ENCODE results near the gene IKZF3. TPM values are rescaled to one million over a fixed set of nuclear protein-coding genes. Genes with fewer than 3 reads are reported as not detected.
"Not testable (repeated sequence)": the region's sequence is repeated elsewhere in the genome, so short reads cannot be mapped to it uniquely, and the experiment has no call there.

Gene IKZF3
- total and polyA plus RNA-seq, 2 donors from 2014 or later = 0.09 to 10.2 TPM

GRCh38 chr17:39894681-39895376 lies 30.7 kb upstream of the IKZF3 start:
- DNase-seq = no peak
- no peak overlapping the region for H3K9ac ChIP-seq (ENCODE audit: low read length in 3 of 3)
- no peak for FAIRE-seq
- no peak overlapping the region for H3K4me3 ChIP-seq (ENCODE audit: low read length in 3 of 3)
- H3K27ac ChIP-seq (ENCODE audit: low read depth in 2 of 2, low read length in 2 of 2) = no peak overlapping the region
- TF ChIP-seq, protein P1, sequence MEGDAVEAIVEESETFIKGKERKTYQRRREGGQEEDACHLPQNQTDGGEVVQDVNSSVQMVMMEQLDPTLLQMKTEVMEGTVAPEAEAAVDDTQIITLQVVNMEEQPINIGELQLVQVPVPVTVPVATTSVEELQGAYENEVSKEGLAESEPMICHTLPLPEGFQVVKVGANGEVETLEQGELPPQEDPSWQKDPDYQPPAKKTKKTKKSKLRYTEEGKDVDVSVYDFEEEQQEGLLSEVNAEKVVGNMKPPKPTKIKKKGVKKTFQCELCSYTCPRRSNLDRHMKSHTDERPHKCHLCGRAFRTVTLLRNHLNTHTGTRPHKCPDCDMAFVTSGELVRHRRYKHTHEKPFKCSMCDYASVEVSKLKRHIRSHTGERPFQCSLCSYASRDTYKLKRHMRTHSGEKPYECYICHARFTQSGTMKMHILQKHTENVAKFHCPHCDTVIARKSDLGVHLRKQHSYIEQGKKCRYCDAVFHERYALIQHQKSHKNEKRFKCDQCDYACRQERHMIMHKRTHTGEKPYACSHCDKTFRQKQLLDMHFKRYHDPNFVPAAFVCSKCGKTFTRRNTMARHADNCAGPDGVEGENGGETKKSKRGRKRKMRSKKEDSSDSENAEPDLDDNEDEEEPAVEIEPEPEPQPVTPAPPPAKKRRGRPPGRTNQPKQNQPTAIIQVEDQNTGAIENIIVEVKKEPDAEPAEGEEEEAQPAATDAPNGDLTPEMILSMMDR (IDR thresholded peaks at IDR 0.05; ENCODE audit: borderline replicate concordance, extremely low read depth, insufficient read depth) = no peak
- no peaks in the 10 kb centered on the region for H3K36me3 ChIP-seq (ENCODE audit: control insufficient read depth in 2 of 3, insufficient read depth in 3 of 3, low read length in 3 of 3)
- no peaks in the 10 kb centered on the region for H3K4me1 ChIP-seq (ENCODE audit: control insufficient read depth in 2 of 3, insufficient read depth in 2 of 3, low read depth in 1 of 3, low read length in 3 of 3)
- intact Hi-C loops (cut with DNase I) = no loop called here
- no peaks in the 10 kb centered on the region for H3K27me3 ChIP-seq (ENCODE audit: control insufficient read depth, insufficient read depth, low read length)
- H3K9me3 ChIP-seq (ENCODE audit: control insufficient read depth in 2 of 3, insufficient read depth in 1 of 3, low read length in 3 of 3) = no peaks in the 10 kb centered on the region

GRCh38 chr17:39889200-39889599 lies 25.1 kb upstream of the IKZF3 start:
- Histone ChIP-seq H3K4me3 (ENCODE audit: low read length in 3 of 3) (no peak overlapping the region), H3K9ac (ENCODE audit: low read length in 3 of 3) (no peak overlapping the region), H3K27me3 (ENCODE audit: control insufficient read depth, insufficient read depth, low read length) (no peaks in the 10 kb centered on the region), H3K36me3 (ENCODE audit: control insufficient read depth in 2 of 3, insufficient read depth in 3 of 3, low read length in 3 of 3) (no peaks in the 10 kb centered on the region), H3K9me3 (ENCODE audit: control insufficient read depth in 2 of 3, insufficient read depth in 1 of 3, low read length in 3 of 3) (no peaks in the 10 kb centered on the region), H3K4me1 (ENCODE audit: control insufficient read depth in 2 of 3, insufficient read depth in 2 of 3, low read depth in 1 of 3, low read length in 3 of 3) (no peaks in the 10 kb centered on the region), H3K27ac (ENCODE audit: low read depth in 2 of 2, low read length in 2 of 2) (no peak overlapping the region)
- intact Hi-C loops (cut with DNase I) = no loop called here
- TF ChIP-seq, protein P1 (IDR thresholded peaks at IDR 0.05; ENCODE audit: borderline replicate concordance, extremely low read depth, insufficient read depth) = no peak
- DNase-seq = no peak
- FAIRE-seq = no peak

DNA sequence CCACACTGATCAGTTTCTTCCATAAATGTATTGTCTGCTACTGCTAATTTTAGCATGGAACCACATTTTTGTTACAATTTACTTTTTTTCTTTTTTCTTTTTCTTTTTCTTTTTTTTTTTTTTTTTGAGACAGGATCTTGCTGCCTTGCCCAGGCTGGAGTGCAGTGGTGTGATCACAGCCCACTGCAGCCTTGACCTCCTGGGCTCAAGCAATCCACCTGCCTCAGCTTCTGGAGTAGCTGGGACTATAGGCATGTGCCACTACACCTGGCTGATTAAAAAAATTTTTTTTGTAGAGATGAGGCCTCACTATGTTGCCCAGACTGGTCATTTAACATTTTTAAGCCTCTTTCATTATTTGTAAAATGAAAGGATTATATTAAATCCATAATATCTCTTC lies 23.0 kb upstream of the IKZF3 start:
- TF ChIP-seq, protein P1 (IDR thresholded peaks at IDR 0.05; ENCODE audit: borderline replicate concordance, extremely low read depth, insufficient read depth) = no peak
- Histone ChIP-seq H3K9ac (ENCODE audit: low read length in 3 of 3) (no peak overlapping the region), H3K27ac (ENCODE audit: low read depth in 2 of 2, low read length in 2 of 2) (no peak overlapping the region), H3K9me3 (ENCODE audit: control insufficient read depth in 2 of 3, insufficient read depth in 1 of 3, low read length in 3 of 3) (no peaks in the 10 kb centered on the region), H3K27me3 (ENCODE audit: control insufficient read depth, insufficient read depth, low read length) (no peaks in the 10 kb centered on the region), H3K4me3 (ENCODE audit: low read length in 3 of 3) (no peak overlapping the region), H3K4me1 (ENCODE audit: control insufficient read depth in 2 of 3, insufficient read depth in 2 of 3, low read depth in 1 of 3, low read length in 3 of 3) (no peaks in the 10 kb centered on the region), H3K36me3 (ENCODE audit: control insufficient read depth in 2 of 3, insufficient read depth in 3 of 3, low read length in 3 of 3) (no peaks in the 10 kb centered on the region)
- FAIRE-seq (no peak), DNase-seq (no peak)
- intact Hi-C loops (cut with DNase I) = no loop called here

- H3K9ac ChIP-seq (ENCODE audit: low read length in 3 of 3); H3K27ac ChIP-seq (ENCODE audit: low read depth in 2 of 2, low read length in 2 of 2); DNase-seq; H3K36me3 ChIP-seq (ENCODE audit: control insufficient read depth in 2 of 3, insufficient read depth in 3 of 3, low read length in 3 of 3); FAIRE-seq; H3K4me3 ChIP-seq (ENCODE audit: low read length in 3 of 3); H3K9me3 ChIP-seq (ENCODE audit: control insufficient read depth in 2 of 3, insufficient read depth in 1 of 3, low read length in 3 of 3); H3K4me1 ChIP-seq (ENCODE audit: control insufficient read depth in 2 of 3, insufficient read depth in 2 of 3, low read depth in 1 of 3, low read length in 3 of 3); H3K27me3 ChIP-seq (ENCODE audit: control insufficient read depth, insufficient read depth, low read length); intact Hi-C loops (cut with DNase I): not testable (repeated sequence)
Measured at GRCh38 chr17:39886102-39886501, 22.0 kb upstream of the IKZF3 start.

Measured in kidney (tissue), 14 donors.